ENCODE measurements around the gene SETD9.

The SETD9 gene

GRCh38 chr5:56954262-56954661 is 44.9 kb downstream of the SETD9 start:
- Histone ChIP-seq H3K27ac (ENCODE audit: poor library complexity, severe bottlenecking) (no peak overlapping the region), H3K9me3 (ENCODE audit: severe bottlenecking) (no peaks in the 10 kb centered on the region), H3K4me3 (ENCODE audit: severe bottlenecking) (no peak overlapping the region), H3K36me3 (ENCODE audit: low read depth) (peaks cover 11% of the 10 kb centered on the region), H3K4me1 (ENCODE audit: insufficient read depth, poor library complexity, severe bottlenecking) (peaks cover 10% of the 10 kb centered on the region), H3K27me3 (ENCODE audit: insufficient read depth, poor library complexity, severe bottlenecking) (peaks cover 7% of the 10 kb centered on the region)
- DNase-seq (ENCODE audit: low spot score) (no peak), ATAC-seq (ENCODE audit: low read depth) (no peak)
- no peak for TF ChIP-seq CTCF (IDR thresholded peaks at IDR 0.05; ENCODE audit: poor library complexity, severe bottlenecking)

- DNase-seq (ENCODE audit: low spot score) = no peak
- Histone ChIP-seq H3K27ac (ENCODE audit: poor library complexity, severe bottlenecking) (no peak overlapping the region), H3K36me3 (ENCODE audit: low read depth) (no peaks in the 10 kb centered on the region), H3K4me3 (ENCODE audit: severe bottlenecking) (no peak overlapping the region), H3K4me1 (ENCODE audit: insufficient read depth, poor library complexity, severe bottlenecking) (no peaks in the 10 kb centered on the region), H3K9me3 (ENCODE audit: severe bottlenecking) (no peaks in the 10 kb centered on the region), H3K27me3 (ENCODE audit: insufficient read depth, poor library complexity, severe bottlenecking) (peaks cover 10% of the 10 kb centered on the region)
- no peak for ATAC-seq (ENCODE audit: low read depth)
- TF ChIP-seq CTCF (IDR thresholded peaks at IDR 0.05; ENCODE audit: poor library complexity, severe bottlenecking) = no peak
Observed at GRCh38 chr5:56958595-56958994, 49.2 kb downstream of the SETD9 start.

GRCh38 chr5:56959326-56959725 is 49.9 kb downstream of the SETD9 start:
- no peak for DNase-seq (ENCODE audit: low spot score)
- Histone ChIP-seq H3K27ac (ENCODE audit: poor library complexity, severe bottlenecking) (no peak overlapping the region), H3K4me3 (ENCODE audit: severe bottlenecking) (no peak overlapping the region), H3K9me3 (ENCODE audit: severe bottlenecking) (no peaks in the 10 kb centered on the region), H3K36me3 (ENCODE audit: low read depth) (no peaks in the 10 kb centered on the region), H3K27me3 (ENCODE audit: insufficient read depth, poor library complexity, severe bottlenecking) (peaks cover 10% of the 10 kb centered on the region), H3K4me1 (ENCODE audit: insufficient read depth, poor library complexity, severe bottlenecking) (no peaks in the 10 kb centered on the region)
- TF ChIP-seq CTCF (IDR thresholded peaks at IDR 0.05; ENCODE audit: poor library complexity, severe bottlenecking) = no peak
- ATAC-seq (ENCODE audit: low read depth) = no peak

GRCh38 chr5:56961746-56962145 is 52.4 kb downstream of the SETD9 start:
- no peak overlapping the region for H3K27ac ChIP-seq (ENCODE audit: poor library complexity, severe bottlenecking)
- H3K36me3 ChIP-seq (ENCODE audit: low read depth) = no peaks in the 10 kb centered on the region
- no peak overlapping the region for H3K4me3 ChIP-seq (ENCODE audit: severe bottlenecking)
- peaks cover 10% of the 10 kb centered on the region for H3K27me3 ChIP-seq (ENCODE audit: insufficient read depth, poor library complexity, severe bottlenecking)
- DNase-seq (ENCODE audit: low spot score) (no peak), ATAC-seq (ENCODE audit: low read depth) (no peak; the same call in 2 of the 3 replicates)
- no peaks in the 10 kb centered on the region for H3K9me3 ChIP-seq (ENCODE audit: severe bottlenecking)
- no peaks in the 10 kb centered on the region for H3K4me1 ChIP-seq (ENCODE audit: insufficient read depth, poor library complexity, severe bottlenecking)
- TF ChIP-seq CTCF (IDR thresholded peaks at IDR 0.05; ENCODE audit: poor library complexity, severe bottlenecking) = no peak

GRCh38 chr5:56962286-56962685 is 52.9 kb downstream of the SETD9 start:
- no peaks in the 10 kb centered on the region for H3K4me1 ChIP-seq (ENCODE audit: insufficient read depth, poor library complexity, severe bottlenecking)
- H3K4me3 ChIP-seq (ENCODE audit: severe bottlenecking) = no peak overlapping the region
- DNase-seq (ENCODE audit: low spot score) = no peak
- H3K27ac ChIP-seq (ENCODE audit: poor library complexity, severe bottlenecking) = no peak overlapping the region
- H3K27me3 ChIP-seq (ENCODE audit: insufficient read depth, poor library complexity, severe bottlenecking) = peaks cover 10% of the 10 kb centered on the region
- no peaks in the 10 kb centered on the region for H3K9me3 ChIP-seq (ENCODE audit: severe bottlenecking)
- no peaks in the 10 kb centered on the region for H3K36me3 ChIP-seq (ENCODE audit: low read depth)
- peak; percentile 42; the same call in 2 of the 3 replicates for ATAC-seq (ENCODE audit: low read depth)
- TF ChIP-seq CTCF (IDR thresholded peaks at IDR 0.05; ENCODE audit: poor library complexity, severe bottlenecking) = no peak

Measured in RWPE2 (cell line).